ENCODE data around the gene LRMDA. TPM values are rescaled to one million over a fixed set of nuclear protein-coding genes. Genes with fewer than 3 reads are reported as not detected.

LRMDA gene
- total and polyA plus RNA-seq, 2 of the 8 experiments (the other 6 are each of a cell fraction or from before 2014, with no cell fraction given) = 0.86 to 2.8 TPM

GRCh38 chr10:76577455-76577854 is 1146.0 kb downstream of the LRMDA start:
- no peak overlapping the region for H3K4me2 ChIP-seq (ENCODE audit: insufficient read depth in 1 of 2, low read depth in 2 of 2, low read length in 2 of 2)
- no peak for FAIRE-seq
- DNase-seq (ENCODE audit: low read depth in 1 of 2, low spot score in 2 of 2) = no peak
- H2AFZ ChIP-seq (ENCODE audit: low read length) = no peak overlapping the region
- H3K23ac ChIP-seq (ENCODE audit: insufficient read length) = no peak overlapping the region
- WGBS, 2 experiments (ENCODE audit: extremely low coverage in 1 of 2, insufficient coverage in 1 of 2, insufficient read length in 1 of 2, insufficient replicate concordance in 2 of 2, low coverage in 1 of 2, low lambda C conversion rate in 2 of 2, missing lambda C conversion rate in 1 of 2) = 96% methylated on average over 2 of the region's 2 CpGs; no CpG with 5 or more reads in 1 of the 2 experiments
- H3K79me2 ChIP-seq (ENCODE audit: control insufficient read depth in 1 of 2, insufficient read depth in 2 of 2, low read length in 2 of 2) = no peaks in the 10 kb centered on the region
- H2AK5ac ChIP-seq (ENCODE audit: low read depth, low read length) = no peak overlapping the region
- H3K27me3 ChIP-seq (replicated peaks in 1 of 4; ENCODE audit: control insufficient read depth in 3 of 4, extremely low read depth in 1 of 4, insufficient read depth in 3 of 4, low read length in 3 of 4) = no peaks in the 10 kb centered on the region
- no peaks in the 10 kb centered on the region for H4K20me1 ChIP-seq (replicated peaks in 1 of 2; ENCODE audit: control insufficient read depth in 1 of 2, insufficient read depth in 2 of 2, low read length in 2 of 2)
- H4K5ac ChIP-seq (ENCODE audit: insufficient read length, low read depth, low read length) = no peak overlapping the region
- no peak overlapping the region for H3K4me3 ChIP-seq (ENCODE audit: extremely low read depth in 1 of 4, insufficient read depth in 2 of 4, low read depth in 3 of 4, low read length in 4 of 4)
- no peak overlapping the region for H2BK20ac ChIP-seq (ENCODE audit: low read length)
- no peak overlapping the region for H2BK12ac ChIP-seq (ENCODE audit: low read depth, low read length)
- H3K79me1 ChIP-seq (ENCODE audit: low read depth, low read length) = no peaks in the 10 kb centered on the region
- no peak overlapping the region for H2BK120ac ChIP-seq (replicated peaks; ENCODE audit: low read depth, low read length)
- H2BK5ac ChIP-seq (ENCODE audit: low read depth, low read length) = no peak overlapping the region
- ChIA-PET POLR2A (ENCODE audit: partially characterized antibody) (no interaction called here), CTCF (ENCODE audit: partially characterized antibody) (no interaction called here)
- peaks cover 0 to 3% of the 10 kb centered on the region in 2 experiments; a peak in 1 of 4 replicates for H3K9me3 ChIP-seq (ENCODE audit: insufficient read depth in 2 of 2, low read depth in 1 of 2, low read length in 1 of 2)
- H3K27ac ChIP-seq (ENCODE audit: low read depth, low read length) = no peak overlapping the region
- H4K91ac ChIP-seq (replicated peaks; ENCODE audit: insufficient read length, low read length) = no peak overlapping the region
- no peaks in the 10 kb centered on the region for H3K36me3 ChIP-seq (ENCODE audit: control insufficient read depth in 2 of 4, insufficient read depth in 4 of 4, low read length in 3 of 4)
- H3K9ac ChIP-seq (replicated peaks in 1 of 4; ENCODE audit: extremely low read depth in 1 of 4, low read depth in 3 of 4, low read length in 3 of 4) = no peak overlapping the region
- no peak overlapping the region for H3K14ac ChIP-seq (ENCODE audit: insufficient read length)
- H3K4me1 ChIP-seq (replicated peaks in 1 of 4; ENCODE audit: control insufficient read depth in 3 of 4, insufficient read depth in 4 of 4, low read length in 3 of 4) = no peaks in the 10 kb centered on the region
- no peak overlapping the region for H3K4ac ChIP-seq (replicated peaks; ENCODE audit: insufficient read length, low read depth, low read length)
- H4K8ac ChIP-seq (ENCODE audit: extremely low read depth, insufficient read depth, low read length) = no peak overlapping the region
- TF ChIP-seq TCF12 (IDR thresholded peaks at IDR 0.05; ENCODE audit: low read depth, low read length) (no peak), JUN (IDR thresholded peaks at IDR 0.05; ENCODE audit: low read depth, low read length) (no peak), KDM1A (IDR thresholded peaks at IDR 0.05; ENCODE audit: borderline replicate concordance, low read length) (no peak)
- no peak overlapping the region for H2BK15ac ChIP-seq (ENCODE audit: low read length)
- no peak overlapping the region for H3K18ac ChIP-seq (ENCODE audit: extremely low read depth, low read length)
- H3K56ac ChIP-seq (replicated peaks; ENCODE audit: insufficient read length, low read depth, low read length) = no peak overlapping the region
- H3K23me2 ChIP-seq (ENCODE audit: low read depth, low read length) = no peaks in the 10 kb centered on the region
